ENCODE data around the gene ZFAND5.

DNA sequence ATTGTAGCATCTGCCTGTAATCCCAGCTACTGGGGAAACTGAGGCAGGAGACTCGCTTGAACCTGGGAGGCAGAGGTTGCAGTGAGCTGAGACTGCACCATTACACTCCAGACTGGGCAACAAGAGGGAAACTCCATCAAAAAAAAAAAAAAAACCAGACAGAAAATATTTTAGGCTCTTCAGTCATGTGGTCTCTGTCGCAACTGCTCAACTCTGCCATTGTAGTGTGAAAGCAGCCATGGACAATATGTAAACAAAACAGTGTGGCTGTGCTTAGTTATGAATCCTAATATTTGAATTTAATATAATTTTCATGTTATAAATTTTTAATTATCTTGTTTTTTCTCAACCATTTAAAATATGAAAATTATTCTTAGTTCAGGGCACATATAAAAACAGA is 38.4 kb downstream of the ZFAND5 start:
- TF ChIP-seq CTCF (IDR thresholded peaks at IDR 0.05) (no peak), REST (IDR thresholded peaks at IDR 0.05; ENCODE audit: insufficient read depth in 1 of 2, low read depth in 2 of 2, low read length in 1 of 2) (no peak), SIN3A (IDR thresholded peaks at IDR 0.05; ENCODE audit: borderline replicate concordance, insufficient read depth, low read depth, low read length) (no peak), POLR2AphosphoS5 (IDR thresholded peaks at IDR 0.05; ENCODE audit: low read depth, low read length) (no peak)
